Activated T-helper 1 cell treated with anti-CD3 and anti-CD28 coated beads, Interleukin-2, amount 50 U/mL, for 16 hours (primary cell): ENCODE data around the gene RTN1.

Source experiments
- DNase-seq, 2 donors: peaks; one replicate each; pipeline ENCODE4 v3.0.0-alpha.2; 2020; ENCODE audit warnings: low read depth in 1 of 2, low spot score in 1 of 2

Gene RTN1

DNA sequence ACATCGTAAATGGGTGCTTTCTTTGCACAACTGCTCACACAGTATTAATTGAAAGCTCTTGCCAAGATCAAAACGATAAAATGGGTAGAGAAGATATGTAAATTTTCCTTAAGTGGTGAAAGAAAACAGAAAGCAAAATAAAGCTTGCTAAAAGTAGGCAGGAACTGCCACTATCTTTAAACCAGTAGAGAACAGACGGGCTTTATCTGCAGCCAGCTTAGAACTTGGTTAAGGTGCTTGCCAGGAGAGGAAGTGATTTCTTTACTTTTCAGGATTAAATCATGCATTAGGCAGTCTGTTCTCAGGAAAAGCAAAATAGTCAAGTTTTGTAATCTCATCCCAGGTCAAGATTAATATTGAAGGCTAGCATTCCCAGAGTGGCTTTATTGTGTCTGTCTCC lies 237.1 kb downstream of the RTN1 start:
- no peak for DNase-seq

DNA sequence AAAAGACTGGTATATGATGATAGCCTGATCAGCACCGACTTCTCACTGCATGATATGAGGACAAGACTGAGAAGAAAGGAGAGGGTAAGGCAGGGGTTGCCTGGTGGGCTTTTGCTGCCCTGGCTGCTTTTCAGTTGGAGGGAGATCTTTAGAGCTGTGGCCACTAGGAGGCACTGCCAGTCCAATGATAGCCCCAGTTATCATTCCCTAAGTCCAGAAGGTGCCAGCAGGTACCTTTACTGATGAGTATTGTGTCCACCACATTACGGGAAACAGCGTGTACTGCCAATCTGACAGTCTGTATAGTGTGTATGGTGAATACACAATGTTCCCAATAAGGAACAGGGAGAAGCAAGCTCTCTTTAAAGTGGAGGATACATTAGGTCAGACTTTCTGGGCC lies 238.2 kb downstream of the RTN1 start:
- no peak for DNase-seq

DNA sequence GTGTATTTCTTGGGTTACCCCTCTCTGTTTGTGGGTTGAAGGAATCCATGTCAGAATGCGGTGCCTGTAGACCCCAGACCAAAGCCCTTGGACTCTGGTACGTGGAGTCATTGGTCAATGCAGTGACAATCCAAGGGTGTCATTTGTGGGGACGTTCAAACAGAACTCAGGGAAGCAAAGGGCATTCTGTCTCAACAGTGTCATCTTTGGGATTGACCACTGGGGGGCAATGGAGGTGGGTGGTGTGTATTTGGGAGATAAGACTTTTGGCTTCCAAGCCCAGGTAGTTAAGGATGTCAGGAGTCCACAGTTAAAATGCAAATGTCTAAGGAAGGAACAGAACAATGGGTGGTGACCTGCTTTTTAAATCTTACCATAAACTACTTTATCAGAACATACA lies 239.3 kb downstream of the RTN1 start:
- no peak for DNase-seq

DNA sequence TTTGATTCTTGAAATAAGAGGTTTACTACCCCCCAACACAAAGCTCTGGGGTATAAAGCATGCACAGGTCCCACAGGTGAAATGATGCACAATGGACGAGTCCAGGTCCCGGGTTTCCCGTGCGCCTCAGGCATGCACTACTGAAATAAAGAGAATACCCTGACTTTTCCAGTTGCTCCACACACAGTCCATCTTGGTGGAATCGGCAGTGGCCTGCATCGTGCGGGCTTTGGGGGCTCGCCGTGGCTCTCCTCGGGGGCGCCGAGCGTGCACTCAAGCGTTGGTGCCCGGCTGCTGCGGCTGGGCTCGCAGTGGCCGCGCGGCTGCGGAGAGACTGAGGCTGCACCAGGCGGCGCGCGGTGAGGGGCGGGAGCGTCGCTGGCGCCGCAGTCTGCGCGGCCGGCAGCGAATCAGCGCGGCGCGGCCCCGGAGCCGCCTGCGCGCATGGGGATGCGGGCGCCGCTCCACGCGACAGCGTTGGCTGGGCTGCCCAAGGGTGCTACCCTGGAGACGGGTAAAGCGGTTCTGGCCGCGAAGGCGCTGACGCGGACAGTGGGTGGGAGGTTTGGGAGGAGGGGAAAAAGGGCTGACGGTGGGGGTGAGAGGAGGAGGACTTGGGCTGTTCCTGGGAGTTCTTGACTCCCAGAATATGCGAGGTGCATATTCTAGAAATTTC lies 240.2 kb downstream of the RTN1 start:
- DNase-seq, result no peak

DNA sequence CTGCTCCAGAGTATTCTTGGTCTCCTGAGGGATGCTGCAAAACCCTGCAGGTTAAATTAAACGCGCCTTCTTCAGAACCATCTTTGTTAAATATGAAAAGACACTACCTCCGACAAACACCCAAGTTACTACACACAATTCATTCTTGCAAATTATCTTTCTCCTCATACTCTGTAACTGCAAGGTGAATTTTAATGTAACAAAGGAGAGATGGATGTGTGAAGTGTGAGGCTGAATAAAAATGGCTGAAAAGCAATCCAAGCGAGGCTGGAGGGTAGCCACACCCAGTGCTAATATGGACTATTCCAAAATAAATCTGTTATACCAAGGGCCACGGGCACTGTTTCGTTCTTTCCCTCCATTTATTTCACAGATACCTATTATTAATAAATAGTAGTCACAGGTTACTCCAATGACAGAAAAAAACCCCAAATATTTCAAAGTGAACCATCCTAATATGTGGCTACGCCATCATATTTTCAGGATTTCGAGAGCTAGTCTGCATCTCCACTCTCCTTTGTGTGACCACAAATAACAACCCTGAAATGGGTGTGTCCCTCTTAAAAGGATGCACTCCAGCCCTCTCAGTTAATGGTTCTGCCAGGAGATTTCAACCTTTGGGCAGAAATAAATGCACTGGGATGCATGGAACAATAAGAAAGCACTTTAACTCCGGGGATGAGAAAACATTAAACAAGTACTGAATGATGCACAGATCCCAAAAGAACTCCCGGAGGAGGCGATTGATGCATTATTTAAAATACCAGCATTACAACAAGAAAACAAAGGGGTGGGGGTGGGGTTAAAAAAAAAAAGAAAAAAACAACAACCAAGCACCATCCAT lies 240.9 kb downstream of the RTN1 start:
- DNase-seq, result no peak

DNA sequence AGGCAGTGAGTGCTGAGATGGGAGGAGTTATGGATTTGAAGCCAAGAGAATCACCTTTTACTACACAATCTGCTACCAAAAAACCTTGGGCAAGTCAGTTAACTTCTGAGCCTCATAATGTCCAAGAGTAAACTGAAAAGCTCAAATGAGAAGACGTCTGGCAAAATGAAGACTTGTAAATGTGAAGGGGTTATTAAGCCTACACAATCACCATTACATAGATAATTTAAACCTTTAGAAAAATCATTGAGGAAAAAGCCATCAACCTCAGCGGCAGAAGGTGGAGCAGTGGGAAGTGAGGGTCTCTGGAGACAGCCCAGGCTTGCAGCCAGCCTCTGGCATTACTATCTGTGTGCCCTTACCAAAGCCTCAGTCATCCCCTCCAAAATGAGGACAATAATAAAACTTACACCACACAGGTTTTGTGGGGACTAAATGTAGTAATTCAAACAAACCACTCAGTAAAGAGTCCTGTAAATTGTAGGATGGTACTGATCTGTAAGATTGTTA lies 243.5 kb downstream of the RTN1 start:
- no peak for DNase-seq

DNA sequence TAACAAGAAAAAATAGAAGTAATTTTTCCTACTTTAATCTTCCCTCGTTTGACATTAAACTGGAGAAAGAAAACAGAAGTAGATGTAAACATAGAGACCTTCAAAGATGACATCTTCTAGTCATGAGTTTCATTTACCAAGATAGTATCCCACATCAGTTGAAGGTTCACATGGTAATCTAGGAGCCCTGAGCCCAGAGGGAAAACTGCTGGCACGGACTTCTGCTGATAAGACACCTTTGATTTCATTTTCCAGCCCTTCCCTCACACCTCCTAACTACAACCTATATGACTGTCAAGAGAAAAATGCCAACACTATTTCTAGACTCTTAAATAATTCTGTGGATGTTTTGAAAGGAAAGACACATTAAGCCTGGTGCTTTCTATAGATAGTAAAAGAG lies 247.9 kb downstream of the RTN1 start:
- no peak for DNase-seq

DNA sequence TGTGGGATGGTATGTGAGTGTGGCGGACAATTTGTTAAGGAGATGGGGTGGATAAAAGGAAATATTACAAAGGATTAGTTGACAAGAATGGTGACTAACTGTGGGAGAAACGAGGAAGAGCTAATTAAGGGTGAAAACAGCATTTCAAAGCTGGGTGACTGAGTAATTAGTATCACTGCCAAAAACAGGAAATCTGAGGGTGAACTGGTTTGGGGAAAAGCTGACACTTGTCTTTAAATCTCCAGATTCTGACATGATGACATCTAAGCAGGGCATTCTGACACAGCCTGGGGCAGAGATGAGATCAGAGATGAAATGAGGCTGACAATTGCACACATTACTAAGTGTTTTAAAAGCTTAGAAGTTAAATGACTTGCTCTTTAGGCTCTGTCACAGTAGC lies 251.5 kb downstream of the RTN1 start:
- no peak for DNase-seq

DNA sequence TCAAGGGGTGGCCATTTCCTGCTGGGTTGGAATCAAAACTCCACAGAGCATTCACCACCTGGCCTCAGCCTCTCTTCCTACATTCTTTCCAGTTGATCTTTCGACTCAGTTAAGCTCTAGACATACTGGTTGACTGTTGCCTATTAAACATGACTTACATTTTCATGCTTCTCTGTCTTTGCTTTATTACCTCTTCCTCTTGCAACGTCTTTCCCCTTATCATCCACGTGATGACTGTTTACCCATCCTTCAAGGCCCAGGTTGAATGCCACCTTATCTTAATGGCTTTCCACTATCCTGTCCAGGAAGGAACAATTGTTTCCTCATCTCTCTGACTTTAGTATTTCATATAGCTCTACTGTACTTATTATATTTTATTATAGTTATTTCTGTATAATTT lies 269.5 kb downstream of the RTN1 start:
- DNase-seq, result no peak

DNA sequence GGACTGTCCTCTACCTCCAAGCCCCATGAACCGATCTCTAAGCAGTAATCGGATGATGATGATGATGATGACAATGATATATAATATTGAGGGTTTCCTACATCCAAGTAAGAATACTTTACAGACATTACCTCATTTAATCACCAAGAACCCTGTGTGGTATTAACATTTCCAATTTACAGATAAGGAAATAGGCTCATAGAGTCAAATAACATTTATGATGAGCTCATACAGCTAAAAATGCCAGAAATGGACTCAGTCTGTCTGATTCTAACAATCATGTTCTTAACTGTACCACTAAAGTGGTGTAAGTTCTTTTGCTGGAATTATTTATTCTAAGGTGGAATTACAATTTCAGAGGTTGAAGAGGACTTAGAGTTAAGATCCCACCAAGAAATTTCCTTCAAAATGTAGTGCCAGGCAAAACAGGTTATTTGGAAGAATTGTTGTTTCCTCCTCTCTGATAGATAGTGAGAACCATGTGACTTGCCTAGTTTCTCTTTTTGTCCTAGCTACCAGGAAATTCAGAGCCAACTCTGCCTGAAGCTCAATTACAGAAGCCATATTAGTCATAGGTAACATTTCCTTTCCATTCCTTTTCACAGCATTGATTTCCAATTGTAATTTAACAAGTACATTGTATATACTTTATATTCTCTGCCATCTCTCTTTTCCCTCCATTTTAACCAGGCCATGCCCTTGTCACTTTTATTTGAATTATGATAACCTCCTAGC lies 270.2 kb downstream of the RTN1 start:
- DNase-seq, result no peak

DNA sequence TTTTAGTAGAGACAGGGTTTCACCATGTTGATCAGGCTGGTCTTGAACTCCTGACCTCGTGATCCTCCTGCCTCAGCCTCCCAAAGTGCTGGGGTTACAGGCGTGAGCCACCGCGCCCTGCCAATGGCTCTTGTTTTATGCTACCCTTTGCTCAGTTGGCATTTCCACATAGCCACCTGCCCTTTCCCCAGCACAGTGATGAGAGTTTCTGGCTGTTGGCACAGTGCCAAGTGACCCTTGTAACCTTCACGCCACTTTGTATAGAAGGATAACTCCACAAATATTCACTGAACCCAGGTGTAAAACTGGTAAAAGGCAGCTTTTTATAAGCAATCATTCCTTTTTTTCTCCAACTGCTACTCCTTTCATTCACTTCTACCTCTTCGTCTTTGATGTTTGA lies 275.5 kb downstream of the RTN1 start:
- no peak for DNase-seq

DNA sequence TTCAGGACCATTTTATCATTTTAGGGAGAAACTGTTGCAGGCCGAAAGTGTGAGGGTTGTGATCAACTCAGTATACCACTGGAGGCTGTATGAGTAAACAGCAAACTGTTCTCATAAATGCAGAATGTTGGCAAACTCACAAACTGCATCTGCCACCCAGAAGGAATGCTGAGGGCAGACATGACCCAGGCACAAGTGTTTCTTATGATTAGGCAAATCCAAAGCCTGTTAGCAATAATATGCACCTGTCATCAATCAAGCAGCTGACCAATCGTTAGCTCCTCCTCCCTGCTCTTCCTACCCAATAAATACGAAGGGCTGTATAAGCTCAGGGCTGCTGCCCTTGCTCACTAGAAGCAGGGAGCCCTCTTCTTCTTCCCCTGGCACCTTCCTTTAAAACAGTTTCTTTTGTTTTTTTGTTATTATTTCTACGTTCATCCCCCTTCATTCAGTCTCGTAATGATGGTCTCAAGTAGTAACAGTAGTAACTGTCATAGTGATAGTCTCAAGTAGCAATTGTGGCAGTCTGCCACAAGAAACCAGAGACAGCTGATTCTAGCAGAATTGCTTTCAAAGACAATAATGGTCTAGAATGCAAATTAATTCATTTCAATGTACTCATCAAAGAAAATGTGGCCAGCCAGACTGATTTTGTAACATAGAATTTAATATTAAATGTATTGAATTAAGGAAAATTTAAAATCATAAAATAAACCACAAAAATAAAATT lies 278.8 kb downstream of the RTN1 start:
- DNase-seq, result no peak

DNA sequence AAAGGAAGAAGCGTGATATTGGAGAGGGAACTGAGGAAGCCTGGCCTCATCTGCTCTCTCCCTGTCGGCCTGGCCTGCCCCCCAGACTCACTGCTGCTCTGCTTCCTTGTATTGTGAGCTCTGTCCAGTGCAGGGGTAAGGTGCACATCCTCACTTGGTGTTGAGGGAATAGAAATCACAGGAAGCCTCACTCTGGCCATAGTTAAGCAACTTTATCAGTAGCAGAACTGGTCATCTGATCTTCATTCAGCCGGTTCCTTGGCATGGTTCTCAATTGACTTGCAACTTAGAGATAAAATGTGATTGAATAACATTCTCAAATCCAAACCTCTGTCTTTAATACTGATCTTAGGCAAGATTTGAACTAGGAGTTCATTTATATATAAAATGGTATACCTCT lies 282.5 kb downstream of the RTN1 start:
- DNase-seq, result no peak

DNA sequence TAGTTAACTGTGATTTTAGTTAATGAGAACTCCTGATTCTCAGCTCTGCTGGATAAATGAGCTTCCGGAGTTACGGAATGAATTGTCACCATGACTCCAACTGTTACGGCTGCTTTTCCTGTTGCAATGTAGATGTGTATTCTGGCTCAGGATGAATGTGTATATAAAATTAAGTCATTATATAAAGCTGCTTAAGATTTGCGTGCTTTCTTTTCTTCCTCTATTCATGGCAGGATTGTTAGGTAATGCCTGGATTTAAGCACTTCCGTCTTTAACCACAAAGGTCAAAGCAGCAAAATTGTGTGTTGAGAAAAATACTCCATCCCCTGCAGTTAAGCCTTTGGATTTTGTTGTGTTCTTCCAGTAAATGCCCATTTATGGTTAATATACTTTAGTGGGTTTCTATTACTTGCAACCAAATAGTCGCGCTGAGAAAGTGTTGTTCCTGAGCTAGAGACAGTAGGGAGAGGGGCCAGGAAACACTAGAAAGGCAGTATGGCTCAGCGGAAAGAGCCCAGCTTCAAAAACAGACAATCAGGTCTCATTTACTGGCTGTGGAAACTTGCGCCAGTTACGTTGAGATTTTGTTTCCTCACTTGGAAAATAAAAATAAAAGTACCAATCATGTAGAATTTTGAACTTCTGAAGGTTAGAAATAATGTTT lies 284.6 kb downstream of the RTN1 start:
- DNase-seq, result no peak

DNA sequence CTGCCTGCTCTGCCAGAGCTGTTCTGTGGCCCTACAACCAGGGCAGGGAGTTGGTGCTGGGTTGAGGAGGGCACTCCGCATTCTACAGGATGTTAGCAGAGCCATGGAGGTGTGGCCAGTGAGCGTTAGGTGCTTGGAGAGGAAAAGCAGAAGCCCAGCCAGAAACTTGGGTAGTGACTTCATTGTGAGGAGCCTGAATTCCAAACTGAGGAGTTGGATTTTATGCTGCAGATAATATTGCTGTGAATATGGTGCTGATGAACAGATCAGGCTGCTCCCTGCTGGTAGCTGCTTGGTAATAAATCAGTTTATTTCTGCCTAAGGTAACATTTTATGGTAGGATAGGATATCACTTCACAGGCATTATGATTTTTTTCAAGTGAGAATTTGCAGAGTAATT lies 286.8 kb downstream of the RTN1 start:
- DNase-seq, result no peak

DNA sequence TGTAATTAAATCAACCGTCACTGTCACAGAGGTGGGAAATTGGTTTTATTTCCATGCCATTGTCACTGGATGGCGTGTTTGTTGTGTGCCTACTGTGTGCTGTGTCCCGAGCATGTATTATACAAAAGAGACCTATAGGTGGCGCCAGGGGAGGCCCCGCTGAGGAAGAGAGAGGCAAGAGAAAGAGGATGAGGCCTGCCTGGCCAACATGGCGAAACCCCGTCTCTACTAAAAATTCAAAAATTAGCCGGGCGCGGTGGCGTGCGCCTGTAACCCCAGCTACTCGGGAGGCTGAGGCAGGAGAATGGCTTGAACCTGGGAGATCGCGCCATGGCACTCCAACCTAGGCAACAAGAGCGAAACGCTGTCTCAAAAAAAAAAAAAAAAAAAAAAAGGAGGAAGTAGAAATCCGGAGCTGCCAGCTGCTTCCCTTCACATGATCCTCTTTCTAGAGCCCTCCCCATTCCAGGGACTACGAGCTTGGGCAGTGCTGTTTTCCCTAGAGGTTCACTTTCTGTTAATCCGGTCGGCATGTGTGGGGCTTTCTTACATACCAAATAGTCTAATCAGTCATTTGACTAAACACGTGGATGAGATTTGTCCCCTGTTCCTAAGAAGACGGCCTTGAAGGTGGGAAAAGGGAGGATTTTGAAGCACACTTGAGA lies 287.6 kb downstream of the RTN1 start:
- no peak for DNase-seq

DNA sequence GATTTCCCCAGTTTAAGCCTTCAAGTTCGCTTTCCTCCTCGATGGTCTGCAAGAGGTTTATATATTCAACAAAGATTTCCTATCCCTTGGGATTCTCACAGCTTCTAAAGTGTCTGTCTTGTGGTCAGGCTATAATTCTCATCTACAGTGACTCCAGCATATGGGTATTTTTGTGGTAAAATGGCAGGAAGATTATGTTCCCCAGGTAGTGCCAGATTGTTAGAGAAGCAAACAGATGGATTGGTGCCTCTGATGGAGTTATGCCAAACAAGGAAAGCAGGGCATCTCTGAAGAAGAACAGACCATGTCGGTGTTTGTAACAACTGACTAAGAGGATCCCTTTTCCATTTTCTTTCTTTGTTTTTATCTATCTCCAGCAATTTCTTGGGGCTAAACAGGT lies 288.4 kb downstream of the RTN1 start:
- DNase-seq, result no peak

DNA sequence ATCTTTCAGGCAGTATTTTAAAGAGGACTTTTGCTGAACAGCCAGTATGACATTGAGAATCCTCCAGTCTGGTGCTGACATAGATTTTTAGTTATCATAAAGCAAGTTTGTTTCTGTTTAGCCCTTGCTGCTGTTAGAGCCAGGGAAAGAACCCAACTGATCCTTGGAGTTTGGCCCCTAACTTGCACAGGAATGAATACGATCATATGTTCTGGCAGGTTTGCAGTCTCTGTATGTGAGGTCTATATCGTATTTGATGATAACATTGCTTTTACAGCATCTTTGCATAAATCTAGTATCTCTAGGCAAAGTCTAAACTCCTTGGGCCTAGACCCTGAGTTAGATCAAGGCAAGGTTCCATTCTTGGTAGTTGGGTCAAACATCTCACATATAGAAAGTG lies 289.7 kb downstream of the RTN1 start:
- DNase-seq, result no peak

DNA sequence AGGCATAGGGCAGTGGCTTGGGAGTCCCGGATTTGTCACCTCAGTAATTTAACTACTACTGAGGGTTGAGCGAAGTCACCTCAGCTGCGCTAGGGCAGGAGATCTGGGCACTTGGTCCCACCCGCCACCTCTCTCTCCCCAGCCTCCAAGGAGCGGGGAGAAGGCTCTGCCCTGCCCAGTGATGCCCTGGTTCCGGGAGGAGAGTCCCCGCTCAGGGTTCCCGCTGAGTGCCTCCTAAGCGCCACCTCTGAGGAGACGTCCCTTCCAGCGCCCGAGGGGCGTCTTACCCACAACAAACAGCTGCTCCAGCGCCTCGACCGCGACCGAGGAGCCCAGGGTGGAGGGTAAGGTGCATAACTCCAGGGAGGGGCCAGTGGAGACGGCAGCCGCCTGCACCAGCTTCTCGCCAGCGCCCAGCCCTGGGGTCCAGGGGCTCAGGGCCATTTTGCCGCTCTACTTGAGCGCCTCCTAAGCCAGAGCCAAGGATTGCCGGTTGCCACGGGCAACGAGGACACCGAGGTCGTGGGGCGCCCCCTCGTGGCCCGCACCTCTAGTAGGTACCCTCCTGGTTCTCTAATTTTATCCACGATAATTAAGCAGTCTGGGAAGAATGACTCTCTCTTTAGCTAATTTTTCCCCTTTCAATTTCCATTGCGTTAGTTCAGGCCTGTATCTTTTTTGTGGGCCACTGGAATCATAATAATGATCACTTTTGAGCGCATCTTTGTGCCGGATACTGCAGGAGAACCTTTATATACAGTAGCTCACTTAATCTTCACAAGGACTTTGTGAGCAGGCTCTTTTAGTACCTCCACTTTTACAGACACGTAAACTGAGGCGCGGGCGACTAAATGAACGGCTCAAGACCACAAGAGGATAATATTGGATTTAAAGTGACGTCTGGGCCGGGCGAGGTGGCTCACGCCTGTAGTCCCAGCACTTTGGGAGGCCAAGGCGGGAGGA lies 294.0 kb downstream of the RTN1 start, which contains the start of gene CCDC175:
Gene CCDC175, minus strand, starts transcription at position 481 of the 963 bp plus-strand sequence. Its CDS starts 37 bp downstream, at position 444.
- peak; percentile 63 to 67 for DNase-seq
